ENCODE measurements around the gene ACTN1.
"Not testable (repeated sequence)": the region's sequence is repeated elsewhere in the genome, so short reads cannot be mapped to it uniquely, and the experiment has no call there.

The ACTN1 gene

DNA sequence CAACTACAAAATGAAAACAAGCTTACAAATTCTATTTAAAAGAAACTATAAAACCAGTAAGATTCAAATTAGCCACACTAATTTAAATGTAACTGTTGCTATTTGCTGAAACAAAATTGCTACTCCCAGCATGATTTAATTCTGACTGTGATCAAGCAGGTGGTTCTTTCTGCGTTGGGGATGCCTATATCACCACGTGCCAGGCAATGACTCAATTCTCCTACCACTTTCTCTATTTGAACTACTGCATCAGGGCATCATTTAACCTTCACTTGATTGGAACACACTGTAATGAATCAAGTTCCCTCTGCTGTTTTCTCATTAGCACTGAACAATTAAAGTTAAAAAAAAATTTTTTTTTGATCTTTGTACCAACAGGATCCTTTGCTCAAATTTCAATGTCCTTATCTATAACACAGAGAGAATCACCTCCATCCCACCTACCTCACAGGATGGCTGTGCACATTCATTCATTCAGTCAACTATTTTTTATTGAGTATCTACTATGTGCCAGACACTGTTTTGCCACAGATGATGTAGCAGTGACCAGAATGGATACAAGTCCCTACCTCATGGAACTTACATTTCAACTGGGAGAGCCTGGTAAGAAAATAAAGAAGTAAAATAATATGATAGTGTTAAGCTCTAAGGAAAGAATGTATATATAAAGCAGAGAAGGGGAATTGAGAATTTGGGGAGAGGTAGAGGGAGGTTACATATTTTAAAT, 8.0 kb upstream of the ACTN1 start:
- in situ Hi-C loops (cut with HindIII; ENCODE audit: low sequenced_read_pairs): loop anchor here (5.0 to 10.0 kb wide), 2 partner anchors 58 to 85 kb away; no protein-coding TSS in a partner anchor

DNA sequence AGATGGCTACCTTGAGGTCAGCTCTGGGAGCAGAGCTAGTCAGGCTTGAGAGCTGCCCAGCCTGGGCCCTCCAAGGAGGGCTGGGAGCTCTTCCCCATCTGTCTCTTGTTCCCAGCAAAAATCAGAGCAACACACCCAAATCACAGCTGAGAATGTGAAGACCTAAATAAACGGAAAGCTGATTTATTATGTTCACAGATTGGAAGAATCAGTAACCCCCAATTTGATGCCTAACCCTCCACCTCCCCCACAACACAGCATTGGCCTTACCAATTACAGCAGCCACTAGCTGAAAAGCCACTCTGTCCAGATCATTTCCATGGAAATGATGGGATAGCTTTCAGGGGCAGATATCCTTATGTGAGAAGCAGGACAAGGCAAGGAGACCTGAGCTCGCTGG, 7.1 kb upstream of the ACTN1 start:
- in situ Hi-C loops (cut with HindIII; ENCODE audit: low sequenced_read_pairs): loop anchor here (5.0 to 10.0 kb wide), 2 partner anchors 59 to 86 kb away; no protein-coding TSS in a partner anchor

DNA sequence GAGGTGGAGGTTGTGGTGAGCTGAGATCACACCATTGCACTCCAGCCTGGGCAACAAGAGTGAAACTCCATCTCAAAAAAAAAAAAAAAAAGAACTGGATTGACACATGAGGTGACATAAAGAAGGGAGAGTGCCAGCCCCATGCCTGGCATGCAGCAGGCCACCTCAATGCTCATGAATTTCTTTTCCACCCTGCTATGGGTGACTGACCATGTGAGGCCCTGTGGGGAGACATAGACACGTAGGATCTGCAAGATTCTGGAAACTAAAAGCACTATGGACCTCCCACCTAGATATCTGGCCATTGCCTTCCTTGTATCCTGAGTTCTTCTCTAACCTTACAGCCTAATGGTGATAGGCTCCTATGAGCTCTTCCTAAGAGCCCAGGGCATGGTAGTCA, 5.6 kb upstream of the ACTN1 start:
- in situ Hi-C loops (cut with HindIII; ENCODE audit: low sequenced_read_pairs): loop anchor here (5.0 to 10.0 kb wide), 2 partner anchors 60 to 88 kb away; no protein-coding TSS in a partner anchor

GRCh38 chr14:68983191-68983590, 4.1 kb upstream of the ACTN1 start:
- in situ Hi-C loops (cut with HindIII; ENCODE audit: low sequenced_read_pairs): loop anchor here (10.0 kb wide), 1 partner anchor 62 kb away; no protein-coding TSS in a partner anchor

- in situ Hi-C loops (cut with HindIII; ENCODE audit: low sequenced_read_pairs): loop anchor here (10.0 kb wide), 1 partner anchor 62 kb away; no protein-coding TSS in a partner anchor
These were observed 3.5 kb upstream of the ACTN1 start for GRCh38 chr14:68982581-68982980.

GRCh38 chr14:68981539-68981976, 2.5 kb upstream of the ACTN1 start:
- in situ Hi-C loops (cut with HindIII; ENCODE audit: low sequenced_read_pairs): loop anchor here (10.0 kb wide), 1 partner anchor 63 kb away; no protein-coding TSS in a partner anchor

DNA sequence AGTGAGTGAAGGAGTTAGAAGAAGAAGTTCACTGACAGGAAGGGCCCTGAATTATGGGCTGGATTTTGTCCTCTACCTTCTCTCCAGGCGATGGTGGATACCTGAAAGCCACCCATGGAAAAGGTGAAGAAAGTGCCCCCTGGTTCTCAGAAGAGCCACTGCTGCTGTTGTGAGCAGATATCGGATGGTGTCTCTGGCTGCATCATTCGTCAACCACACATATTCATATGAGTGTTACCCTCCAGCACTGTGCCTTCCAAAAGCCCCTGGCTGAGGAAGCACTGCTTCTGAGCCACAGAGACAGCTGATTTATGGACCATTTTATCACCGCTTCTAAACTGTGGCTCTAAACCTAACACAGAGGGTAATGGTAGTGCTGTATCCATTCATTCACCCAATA, 2.0 kb upstream of the ACTN1 start:
- in situ Hi-C loops (cut with HindIII; ENCODE audit: low sequenced_read_pairs): loop anchor here (10.0 kb wide), 1 partner anchor 64 kb away; no protein-coding TSS in a partner anchor

DNA sequence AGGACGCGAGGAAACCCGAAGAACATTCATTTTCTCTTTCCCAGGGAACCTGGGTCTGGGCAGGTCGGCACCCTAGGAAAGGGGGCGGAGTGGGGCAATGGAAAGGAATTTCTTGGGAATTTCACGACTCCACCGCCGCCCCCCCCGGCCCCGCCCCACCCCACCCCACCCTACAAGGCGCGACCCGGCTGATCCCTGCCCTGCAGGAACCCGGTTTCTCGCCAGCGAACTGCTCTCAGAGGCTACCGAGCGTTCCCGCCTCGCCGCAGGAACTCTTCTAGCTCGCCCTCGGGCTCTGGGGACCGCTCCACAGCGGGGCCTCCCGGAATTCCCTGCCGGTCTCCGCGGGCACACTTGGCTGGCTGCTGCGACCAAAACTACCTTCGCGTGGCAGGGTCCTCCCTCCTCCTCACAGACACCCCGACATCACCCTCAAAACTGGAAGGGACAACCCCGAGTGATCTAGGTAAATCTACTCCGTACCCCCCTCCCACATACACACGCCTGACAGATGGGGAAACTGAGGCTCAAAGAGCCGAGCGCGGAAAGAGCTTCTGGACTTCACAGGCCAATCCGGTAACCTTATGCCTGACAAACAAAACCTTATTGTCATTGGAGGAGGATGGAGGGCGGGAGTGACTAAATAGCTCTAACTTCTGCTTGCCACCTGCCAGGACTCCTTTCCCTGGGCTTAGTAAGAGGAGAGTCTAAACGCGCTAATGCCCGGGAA, 785 bp upstream of the ACTN1 start:
- in situ Hi-C loops (cut with HindIII; ENCODE audit: low sequenced_read_pairs): loop anchor here (10.0 kb wide), 1 partner anchor 65 kb away; no protein-coding TSS in a partner anchor

- in situ Hi-C loops (cut with HindIII; ENCODE audit: low sequenced_read_pairs): no loop called here
These were observed 760 bp downstream of the ACTN1 start for GRCh38 chr14:68978172-68978911.

- in situ Hi-C loops (cut with HindIII; ENCODE audit: low sequenced_read_pairs): no loop called here
These were observed 1.4 kb downstream of the ACTN1 start for GRCh38 chr14:68977718-68978171.

DNA sequence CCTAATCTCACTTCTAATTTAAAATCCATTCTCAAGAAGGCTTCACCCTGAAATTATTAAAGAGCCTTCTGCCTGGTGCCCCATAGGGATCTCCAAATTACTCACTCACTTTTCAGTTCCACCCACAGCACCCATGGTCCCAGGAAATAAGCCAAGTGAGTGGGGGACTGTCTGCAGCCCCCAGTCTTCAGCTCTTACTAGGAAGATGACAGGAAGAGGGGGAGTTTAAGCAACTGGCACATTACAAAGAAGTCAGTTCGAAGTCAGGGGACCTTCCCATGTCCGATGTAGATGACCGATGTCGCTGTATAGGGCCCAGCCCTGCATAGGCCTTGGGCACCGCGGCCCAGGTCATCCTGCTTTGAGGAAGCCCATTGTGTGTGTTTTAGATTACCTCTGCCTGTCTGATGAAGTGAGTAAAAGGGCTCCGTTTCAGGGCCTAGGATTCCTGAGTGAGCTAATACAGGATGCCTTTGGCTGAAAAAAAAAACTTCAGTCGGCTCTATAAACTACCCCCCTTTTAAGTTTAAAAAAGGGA, 1.9 kb downstream of the ACTN1 start:
- in situ Hi-C loops (cut with HindIII; ENCODE audit: low sequenced_read_pairs): no loop called here

GRCh38 chr14:68976160-68977067, 2.7 kb downstream of the ACTN1 start:
- in situ Hi-C loops (cut with HindIII; ENCODE audit: low sequenced_read_pairs): no loop called here

DNA sequence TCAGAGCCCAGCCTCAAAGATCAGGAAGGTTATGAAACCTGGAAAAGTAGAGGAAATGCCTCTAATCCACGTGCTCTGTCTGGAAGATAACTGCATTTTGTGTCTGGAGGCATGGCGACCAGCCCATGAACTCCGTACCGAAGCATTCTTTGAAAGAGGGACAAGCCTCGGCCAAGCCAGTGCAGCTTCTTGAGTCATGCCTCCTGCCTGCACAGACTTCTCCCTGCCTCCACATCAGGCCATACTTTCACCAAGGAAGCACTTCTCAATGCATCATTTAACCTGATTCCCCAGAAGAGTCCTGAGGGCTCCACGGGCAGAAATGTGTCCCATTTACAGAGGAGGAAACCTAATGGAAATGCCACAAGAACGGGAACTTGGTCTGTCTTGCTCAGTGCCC, 3.4 kb downstream of the ACTN1 start:
- in situ Hi-C loops (cut with HindIII; ENCODE audit: low sequenced_read_pairs): no loop called here

- in situ Hi-C loops (cut with HindIII; ENCODE audit: low sequenced_read_pairs): no loop called here
These were observed 4.2 kb downstream of the ACTN1 start for GRCh38 chr14:68974759-68975347.

DNA sequence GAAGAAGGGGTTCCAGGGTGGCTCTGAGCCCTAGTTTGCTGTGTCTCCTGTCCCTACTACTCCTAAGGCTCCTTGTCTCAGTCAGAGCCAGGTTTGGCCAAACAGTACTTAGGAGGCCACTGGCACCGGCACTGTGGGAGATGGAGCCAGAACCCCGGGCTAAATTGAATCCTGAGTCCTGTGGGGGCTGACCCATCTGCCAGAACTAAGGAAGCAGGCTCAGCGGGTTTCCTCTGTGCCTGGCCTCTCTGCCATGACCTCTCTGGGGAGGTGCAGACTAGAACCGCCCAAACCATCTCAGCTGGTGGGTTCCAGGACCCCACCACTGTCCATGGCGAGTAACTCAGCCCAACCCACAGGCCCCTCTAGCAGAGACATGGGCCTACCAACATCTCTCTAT, 5.5 kb downstream of the ACTN1 start:
- in situ Hi-C loops (cut with HindIII; ENCODE audit: low sequenced_read_pairs): no loop called here

- in situ Hi-C loops (cut with HindIII; ENCODE audit: low sequenced_read_pairs): not testable (repeated sequence)
These were observed 5.9 kb downstream of the ACTN1 start for GRCh38 chr14:68973219-68973565.

DNA sequence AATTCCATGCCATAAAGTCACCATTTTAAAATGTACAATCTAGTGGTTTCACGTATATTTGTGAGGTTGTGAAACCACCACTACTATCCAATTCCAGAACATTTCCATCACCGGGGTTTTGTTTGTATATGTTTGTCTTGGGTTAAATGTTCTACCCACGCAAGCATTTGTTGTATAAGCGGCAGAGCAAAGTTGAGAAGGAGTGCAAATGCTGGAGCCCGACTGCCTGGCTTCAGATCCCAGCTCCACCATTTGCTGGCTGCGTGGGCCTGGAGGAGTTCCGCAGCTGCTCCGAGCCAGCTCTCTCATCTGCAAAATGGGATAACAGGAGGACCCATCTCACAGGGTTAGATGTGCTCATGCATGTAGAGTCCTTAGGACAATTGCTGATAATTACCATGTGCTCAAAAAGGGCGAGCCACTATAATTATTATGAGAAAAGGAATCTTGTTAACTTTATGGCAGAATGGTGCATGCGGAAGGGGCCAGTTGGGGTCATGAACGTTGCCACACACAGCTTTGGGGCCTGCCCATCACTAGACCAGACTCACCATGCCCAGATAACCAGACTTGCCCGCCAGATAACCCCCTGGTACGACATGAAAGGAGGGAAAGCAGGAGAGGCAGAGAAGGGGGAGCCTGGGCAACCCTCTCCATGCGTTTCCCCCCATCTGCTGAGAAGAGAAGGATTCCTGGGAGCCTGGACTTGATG, 6.4 kb downstream of the ACTN1 start:
- in situ Hi-C loops (cut with HindIII; ENCODE audit: low sequenced_read_pairs): no loop called here

- in situ Hi-C loops (cut with HindIII; ENCODE audit: low sequenced_read_pairs): no loop called here
These were observed 7.6 kb downstream of the ACTN1 start for GRCh38 chr14:68971411-68972035.

Data from endothelial cell of hepatic sinusoid (primary cell).